ENCODE results near the gene PDE2A. TPM values are rescaled to one million over a fixed set of nuclear protein-coding genes. Genes with fewer than 3 reads are reported as not detected.
A peak's percentile ranks its signal among the peaks of the same experiment; 100 is the strongest.

Gene PDE2A
- total RNA-seq, 1 experiment from 2014 or later = 9.6 TPM

DNA sequence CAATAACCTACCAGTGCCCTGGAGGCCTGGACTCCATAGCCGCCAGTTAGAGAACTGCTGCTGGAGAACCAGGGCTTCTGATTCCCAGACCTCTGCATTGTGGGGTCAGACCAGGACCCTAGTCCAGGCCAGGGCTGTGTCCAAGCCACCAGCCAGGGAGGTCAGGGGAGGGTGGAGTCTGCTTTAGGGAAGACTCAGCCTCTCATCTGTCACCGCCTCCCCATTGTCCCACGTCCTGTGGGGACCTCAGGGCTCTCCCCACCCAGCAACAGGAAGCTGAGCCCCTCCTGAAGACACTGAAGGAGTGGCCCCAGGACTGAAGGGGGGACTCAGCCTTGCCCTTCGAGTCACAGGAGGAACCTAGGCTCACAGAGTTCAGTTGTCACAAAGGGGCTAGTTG lies 41.2 kb downstream of the PDE2A start:
- H3K79me2 ChIP-seq (ENCODE audit: low read depth) = no peaks in the 10 kb centered on the region
- ChIA-PET CTCF (interaction anchor here (0.7 to 1.1 kb wide), 2 partner anchors 34 to 162 kb away, joined by 3 to 4 read pairs; no protein-coding TSS in a partner anchor), POLR2A (ENCODE audit: unreplicated experiment) (no interaction called here)
- peaks cover 61% of the 10 kb centered on the region for H3K4me1 ChIP-seq (replicated peaks; ENCODE audit: insufficient read depth)
- H3K36me3 ChIP-seq (ENCODE audit: low read depth) = no peaks in the 10 kb centered on the region
- H2AFZ ChIP-seq = no peak overlapping the region
- peaks cover 15% of the 10 kb centered on the region; the same call in 1 of the 2 replicates for H3F3A ChIP-seq (ENCODE audit: insufficient read depth, low read depth)
- H3K27me3 ChIP-seq (ENCODE audit: insufficient read depth, low read depth) = no peaks in the 10 kb centered on the region
- BruUV-seq (replicated peaks) = no TSS peak
- peak overlapping the region; percentile 83 for H3K27ac ChIP-seq
- no peak for DNase-seq
- TF ChIP-seq, protein P1, sequence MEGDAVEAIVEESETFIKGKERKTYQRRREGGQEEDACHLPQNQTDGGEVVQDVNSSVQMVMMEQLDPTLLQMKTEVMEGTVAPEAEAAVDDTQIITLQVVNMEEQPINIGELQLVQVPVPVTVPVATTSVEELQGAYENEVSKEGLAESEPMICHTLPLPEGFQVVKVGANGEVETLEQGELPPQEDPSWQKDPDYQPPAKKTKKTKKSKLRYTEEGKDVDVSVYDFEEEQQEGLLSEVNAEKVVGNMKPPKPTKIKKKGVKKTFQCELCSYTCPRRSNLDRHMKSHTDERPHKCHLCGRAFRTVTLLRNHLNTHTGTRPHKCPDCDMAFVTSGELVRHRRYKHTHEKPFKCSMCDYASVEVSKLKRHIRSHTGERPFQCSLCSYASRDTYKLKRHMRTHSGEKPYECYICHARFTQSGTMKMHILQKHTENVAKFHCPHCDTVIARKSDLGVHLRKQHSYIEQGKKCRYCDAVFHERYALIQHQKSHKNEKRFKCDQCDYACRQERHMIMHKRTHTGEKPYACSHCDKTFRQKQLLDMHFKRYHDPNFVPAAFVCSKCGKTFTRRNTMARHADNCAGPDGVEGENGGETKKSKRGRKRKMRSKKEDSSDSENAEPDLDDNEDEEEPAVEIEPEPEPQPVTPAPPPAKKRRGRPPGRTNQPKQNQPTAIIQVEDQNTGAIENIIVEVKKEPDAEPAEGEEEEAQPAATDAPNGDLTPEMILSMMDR (conservative IDR thresholded peaks at IDR 0.05) = no peak
- TF ChIP-seq EZH2 (IDR thresholded peaks at IDR 0.05; ENCODE audit: low read depth) = no peak
- no peak overlapping the region for H3K4me3 ChIP-seq
- H3K9me2 ChIP-seq (ENCODE audit: insufficient read depth) = no peaks in the 10 kb centered on the region
- no peaks in the 10 kb centered on the region for H3K9me3 ChIP-seq (ENCODE audit: insufficient read depth, low read depth)
- intact Hi-C loops (cut with micrococcal nuclease; ENCODE audit: unreplicated experiment) = no loop called here
- H3K4me2 ChIP-seq = peak overlapping the region; percentile 56
- 0 out of 2 replicates have a peak, but pooled peaks cover 7% of the 10 kb centered on the region for H4K20me1 ChIP-seq (ENCODE audit: insufficient read depth)

DNA sequence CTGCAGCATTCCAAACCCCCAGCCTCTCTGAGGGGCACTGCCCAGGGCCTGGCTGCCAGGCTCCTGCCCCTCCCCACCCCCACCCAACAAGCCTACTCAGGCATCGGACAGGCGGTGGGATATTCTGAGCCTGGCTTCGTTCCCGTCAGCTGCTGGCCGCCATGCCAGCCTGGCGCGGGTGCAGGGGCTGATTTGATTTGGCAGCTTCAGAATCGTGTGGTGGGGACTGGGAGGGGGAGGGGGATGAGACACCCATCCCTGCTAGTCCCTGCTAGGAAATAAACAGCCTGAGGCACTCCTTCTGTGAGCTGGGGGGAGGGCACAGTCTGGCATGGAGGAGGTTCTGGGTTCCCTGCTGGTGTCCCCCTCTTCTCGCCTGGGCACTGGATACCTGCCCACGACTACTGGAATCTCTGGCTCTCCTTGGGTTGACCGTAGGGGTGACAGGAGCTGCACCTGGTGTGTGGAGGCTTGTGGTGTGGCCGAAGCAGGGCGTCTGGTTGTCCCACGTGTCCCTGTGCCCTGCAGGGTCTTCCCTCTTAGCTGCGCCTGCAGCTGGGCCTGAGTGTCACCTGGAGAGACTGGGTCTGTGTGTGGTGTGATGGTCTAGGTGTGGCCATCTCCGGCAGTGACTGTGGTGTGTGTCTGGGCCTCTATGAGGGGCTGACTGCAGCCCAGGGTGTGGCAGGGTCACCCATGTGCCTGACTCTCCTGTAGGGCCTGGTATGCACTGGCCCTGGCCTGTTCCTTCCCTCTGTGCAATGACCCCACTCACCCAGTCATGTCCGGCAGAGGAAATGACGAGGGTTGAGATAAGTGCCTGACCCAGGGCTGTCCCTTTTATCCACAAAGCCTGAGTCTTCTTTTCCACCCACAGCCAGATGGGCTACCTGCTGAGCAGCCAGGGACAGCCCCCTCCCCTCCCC lies 42.2 kb downstream of the PDE2A start:
- Histone ChIP-seq H3K36me3 (ENCODE audit: low read depth) (no peaks in the 10 kb centered on the region), H3K27me3 (ENCODE audit: insufficient read depth, low read depth) (no peaks in the 10 kb centered on the region), H3K9me3 (ENCODE audit: insufficient read depth, low read depth) (no peaks in the 10 kb centered on the region), H2AFZ (no peak overlapping the region), H3K4me2 (peak overlapping the region; percentile 56), H3K79me2 (ENCODE audit: low read depth) (no peaks in the 10 kb centered on the region), H4K20me1 (ENCODE audit: insufficient read depth) (0 out of 2 replicates have a peak, but pooled peaks cover 7% of the 10 kb centered on the region), H3F3A (ENCODE audit: insufficient read depth, low read depth) (peaks cover 15% of the 10 kb centered on the region; the same call in 1 of the 2 replicates), H3K9me2 (ENCODE audit: insufficient read depth) (no peaks in the 10 kb centered on the region), H3K4me3 (no peak overlapping the region), H3K27ac (peak overlapping the region; percentile 83), H3K4me1 (replicated peaks; ENCODE audit: insufficient read depth) (peaks cover 51% of the 10 kb centered on the region)
- ChIA-PET CTCF (interaction anchor here (0.7 to 1.1 kb wide), 2 partner anchors 33 to 161 kb away, joined by 3 to 4 read pairs; no protein-coding TSS in a partner anchor), POLR2A (ENCODE audit: unreplicated experiment) (no interaction called here)
- DNase-seq = peak in 1 of 2 experiments; percentile 60
- BruUV-seq (replicated peaks) = TSS peak; percentile 33
- TF ChIP-seq EZH2 (IDR thresholded peaks at IDR 0.05; ENCODE audit: low read depth) = no peak
- intact Hi-C loops (cut with micrococcal nuclease; ENCODE audit: unreplicated experiment) = no loop called here

DNA sequence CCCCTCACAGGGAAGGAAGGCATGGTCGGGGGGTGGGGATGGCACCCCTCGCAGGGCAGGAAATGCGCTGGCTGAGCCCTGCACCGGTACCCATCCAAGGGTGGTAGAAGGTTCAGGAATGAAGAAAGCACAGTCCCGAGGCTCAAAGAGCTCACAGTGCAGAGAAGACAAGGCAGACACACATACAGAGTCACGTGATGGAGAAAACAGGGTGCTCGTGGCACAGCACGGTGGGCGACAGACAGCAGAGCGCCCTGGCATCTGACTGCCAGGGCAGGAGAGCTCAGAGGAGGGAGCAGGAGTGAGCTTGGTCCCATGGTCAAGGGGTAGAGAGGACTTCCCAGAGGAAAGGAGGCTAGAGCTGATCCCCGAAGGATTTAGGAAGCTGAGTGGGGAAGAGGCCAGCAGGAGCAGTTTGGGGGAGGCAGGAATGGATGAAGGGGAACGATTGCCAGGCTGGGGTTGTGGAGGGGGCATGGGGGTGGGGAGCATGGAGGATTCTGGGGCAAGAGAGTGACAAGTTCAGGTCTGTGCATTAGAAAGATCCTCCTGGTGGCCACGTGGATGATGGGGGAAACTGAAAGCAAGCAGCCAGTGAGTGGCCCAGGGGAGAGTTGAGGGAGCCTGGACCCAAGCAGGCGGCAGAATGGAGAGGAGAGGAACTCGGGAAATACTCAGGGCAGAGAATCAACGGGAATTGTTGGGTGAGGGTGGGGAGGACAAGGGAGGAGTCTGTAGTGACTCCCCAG lies 43.9 kb downstream of the PDE2A start:
- no peak for DNase-seq
- TF ChIP-seq, protein P1 (conservative IDR thresholded peaks at IDR 0.05) = no peak
- no peak for TF ChIP-seq EZH2 (IDR thresholded peaks at IDR 0.05; ENCODE audit: low read depth)
- no peaks in the 10 kb centered on the region for H3K36me3 ChIP-seq (ENCODE audit: low read depth)
- peaks cover 37% of the 10 kb centered on the region for H3K4me1 ChIP-seq (replicated peaks; ENCODE audit: insufficient read depth)
- no peaks in the 10 kb centered on the region for H3K9me3 ChIP-seq (ENCODE audit: insufficient read depth, low read depth)
- H3K79me2 ChIP-seq (ENCODE audit: low read depth) = no peaks in the 10 kb centered on the region
- H3K4me3 ChIP-seq = no peak overlapping the region
- ChIA-PET POLR2A (ENCODE audit: unreplicated experiment) (no interaction called here), CTCF (no interaction called here)
- H3K4me2 ChIP-seq = no peak overlapping the region
- no peak overlapping the region for H3K27ac ChIP-seq
- no peaks in the 10 kb centered on the region for H3K9me2 ChIP-seq (ENCODE audit: insufficient read depth)
- peaks cover 15% of the 10 kb centered on the region; the same call in 1 of the 2 replicates for H3F3A ChIP-seq (ENCODE audit: insufficient read depth, low read depth)
- H2AFZ ChIP-seq = no peak overlapping the region
- no TSS peak for BruUV-seq (replicated peaks)
- H4K20me1 ChIP-seq (ENCODE audit: insufficient read depth) = 0 out of 2 replicates have a peak, but pooled peaks cover 7% of the 10 kb centered on the region
- no peaks in the 10 kb centered on the region for H3K27me3 ChIP-seq (ENCODE audit: insufficient read depth, low read depth)
- intact Hi-C loops (cut with micrococcal nuclease; ENCODE audit: unreplicated experiment) = no loop called here

Measured in PC-9 (cell line).